IPS DF 4.7 (cell line): Measurements from ENCODE around the gene CHMP1A.
"Not testable (repeated sequence)": the region's sequence is repeated elsewhere in the genome, so short reads cannot be mapped to it uniquely, and the experiment has no call there.

Experiments used
- DNase-seq: peaks from one replicate; pipeline ENCODE4 v3.0.0-alpha.2; 2013; ENCODE audit warnings: low spot score; ENCODE audit errors: extremely low read depth

The CHMP1A gene

GRCh38 chr16:89691986-89692569, 34.6 kb upstream of the CHMP1A start:
- no peak for DNase-seq

DNA sequence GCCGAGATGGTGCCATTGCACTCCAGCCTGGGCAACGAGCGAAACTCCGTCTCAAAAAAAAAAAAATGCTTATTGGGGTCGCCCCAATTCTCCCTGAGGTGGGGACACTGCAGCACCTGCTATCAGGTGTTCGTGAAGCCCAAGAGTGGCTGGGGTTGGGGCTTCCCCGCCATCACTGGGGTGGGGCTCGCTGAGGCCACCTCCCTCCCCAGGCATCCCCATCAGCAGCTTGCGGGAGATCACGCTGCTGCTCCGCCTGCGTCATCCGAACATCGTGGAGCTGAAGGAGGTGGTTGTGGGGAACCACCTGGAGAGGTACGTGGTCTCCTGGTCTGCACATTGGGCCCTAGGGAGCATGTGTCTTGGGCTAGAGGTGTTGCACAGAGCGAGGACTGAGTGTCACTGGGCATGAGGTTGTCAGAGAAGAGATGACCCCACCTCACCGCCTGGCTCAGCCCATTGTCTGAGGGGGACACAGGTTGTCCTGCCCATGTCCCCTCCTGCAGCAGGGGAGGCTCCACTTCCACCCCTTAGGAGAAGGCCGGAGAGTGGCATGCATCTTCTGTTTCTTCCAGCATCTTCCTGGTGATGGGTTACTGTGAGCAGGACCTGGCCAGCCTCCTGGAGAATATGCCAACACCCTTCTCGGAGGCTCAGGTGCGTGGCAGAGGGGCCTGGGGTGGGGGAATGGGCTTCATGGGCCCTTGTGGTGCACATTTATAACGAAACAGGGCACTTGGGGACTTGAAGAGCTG, 33.9 kb upstream of the CHMP1A start:
- no peak for DNase-seq

DNA sequence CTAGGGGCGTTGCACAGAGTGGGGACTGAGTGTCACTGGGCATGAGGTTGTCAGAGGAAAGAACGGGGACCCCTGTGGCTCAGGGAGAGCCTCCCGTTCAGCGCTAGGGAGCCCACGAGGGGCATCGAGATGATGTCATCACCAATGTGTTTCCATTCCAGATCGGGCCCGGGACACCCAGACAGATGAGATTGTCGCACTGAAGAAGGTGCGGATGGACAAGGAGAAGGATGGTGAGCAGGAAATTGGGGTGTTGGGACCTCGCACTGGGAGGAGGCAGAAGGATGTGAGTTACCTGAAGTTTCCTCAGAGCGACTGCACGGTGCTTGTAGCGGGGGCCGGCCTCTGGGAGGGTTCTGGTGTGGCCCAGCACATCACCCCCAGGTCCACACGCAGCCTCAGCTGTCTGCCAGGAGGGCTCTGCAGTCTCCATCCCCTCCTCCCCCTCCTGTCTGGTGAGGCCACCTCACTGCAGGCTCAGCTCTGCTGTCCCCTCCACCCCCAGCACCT, 32.9 kb upstream of the CHMP1A start:
- DNase-seq, result no peak

GRCh38 chr16:89689621-89690020, 32.1 kb upstream of the CHMP1A start:
- not testable (repeated sequence) for DNase-seq

GRCh38 chr16:89689142-89689541, 31.6 kb upstream of the CHMP1A start:
- DNase-seq, result no peak

DNA sequence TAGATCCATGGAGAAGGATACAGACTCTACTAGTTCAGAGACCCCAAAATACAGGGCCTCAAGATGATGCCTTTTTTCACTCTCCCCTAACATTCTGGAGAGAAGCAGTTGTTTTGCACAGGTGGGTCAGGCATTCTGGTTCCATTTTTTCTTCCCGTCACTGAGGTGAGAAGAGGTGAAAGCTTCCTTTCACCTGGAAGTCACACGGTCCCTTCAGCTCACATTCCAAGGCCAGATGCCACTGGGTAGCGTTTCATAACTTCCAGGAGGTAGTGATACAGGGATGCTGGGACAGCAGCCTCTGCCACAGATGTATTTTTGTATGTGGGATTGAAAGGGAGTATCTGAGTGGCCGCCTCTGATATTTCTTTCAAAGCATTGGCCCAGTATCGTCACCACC, 30.9 kb upstream of the CHMP1A start:
- no peak for DNase-seq

- no peak for DNase-seq
Observed at GRCh38 chr16:89687092-89687940, 29.8 kb upstream of the CHMP1A start.

- no peak for DNase-seq
Observed at GRCh38 chr16:89686520-89687091, 29.1 kb upstream of the CHMP1A start, which contains the start of gene CDK10. Gene CDK10 (plus strand): TSS chr16:89686689. CDS start chr16:89686711, 22 bp downstream.

DNA sequence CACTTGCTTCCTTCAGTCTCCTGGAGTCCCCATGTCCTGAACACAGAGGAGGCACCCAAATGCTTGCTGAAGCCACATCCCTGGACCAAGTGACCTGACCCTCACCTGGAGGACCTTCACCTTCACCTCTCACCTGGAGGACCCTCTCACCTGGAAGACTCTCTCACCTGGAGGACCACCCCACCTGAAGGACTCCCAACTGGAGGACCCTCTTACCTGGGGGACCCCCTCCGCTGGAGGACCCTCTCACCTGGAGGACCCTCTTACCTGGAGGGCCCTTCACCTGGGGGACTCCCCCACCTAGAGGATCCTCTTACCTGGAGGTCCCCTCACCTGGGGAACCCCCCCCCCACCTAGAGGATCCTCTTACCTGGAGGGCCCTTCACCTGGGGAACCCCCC, 28.4 kb upstream of the CHMP1A start:
- no peak for DNase-seq

- no peak for DNase-seq
Observed at GRCh38 chr16:89678258-89678657, 20.8 kb upstream of the CHMP1A start.

DNA sequence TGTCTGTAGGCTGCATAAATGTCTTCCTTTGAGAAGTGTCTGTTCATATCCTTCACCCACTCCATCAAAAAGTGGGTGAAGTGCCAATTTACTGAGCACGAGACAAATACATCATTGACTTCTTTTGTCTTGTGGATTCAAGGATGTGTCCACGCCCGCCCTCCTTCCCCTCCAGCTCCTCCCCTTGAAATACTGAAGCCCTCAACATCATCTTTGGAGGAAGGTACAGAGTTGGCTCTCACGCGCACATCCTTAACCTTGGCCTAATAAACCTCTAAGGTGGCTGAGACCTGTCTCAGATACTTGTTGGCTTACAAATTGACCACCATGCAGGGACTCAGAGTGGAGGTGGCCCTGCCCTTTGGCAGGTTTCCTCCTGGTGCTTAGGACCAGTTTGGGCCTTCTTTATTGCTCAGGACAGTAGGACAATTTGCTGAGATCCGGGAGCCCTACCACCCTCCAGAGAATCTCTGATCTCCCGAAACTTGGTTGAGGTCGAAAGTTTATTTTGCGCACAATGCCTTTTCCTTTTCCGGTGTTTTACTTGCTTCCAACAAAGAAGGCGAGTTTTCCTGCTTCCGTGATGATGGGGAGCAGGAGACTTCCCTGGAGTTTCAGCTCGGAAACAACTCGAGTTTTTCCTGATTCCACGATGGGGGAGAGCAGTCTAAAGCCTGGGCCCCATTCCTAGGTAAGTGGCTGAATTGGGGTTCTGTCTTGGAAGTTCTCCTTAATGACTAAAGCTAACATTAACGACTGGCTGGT, 14.9 kb upstream of the CHMP1A start:
- DNase-seq, result no peak

DNA sequence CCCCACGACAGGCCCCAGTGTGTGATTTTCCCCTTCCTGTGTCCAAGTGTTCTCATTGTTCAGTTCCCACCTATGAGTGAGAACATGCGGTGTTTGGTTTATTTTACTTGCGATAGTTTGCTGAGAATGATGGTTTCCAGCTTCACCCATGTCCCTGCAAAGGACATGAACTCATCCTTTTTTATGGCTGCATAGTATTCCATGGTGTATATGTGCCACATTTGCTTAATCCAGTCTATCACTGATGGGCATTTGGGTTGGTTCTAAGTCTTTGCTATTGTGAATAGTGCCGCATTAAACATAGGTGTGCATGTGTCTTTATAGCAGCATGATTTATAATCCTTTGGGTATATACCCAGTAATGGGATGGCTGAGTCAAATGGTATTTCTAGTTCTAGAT, 14.1 kb upstream of the CHMP1A start:
- not testable (repeated sequence) for DNase-seq

DNA sequence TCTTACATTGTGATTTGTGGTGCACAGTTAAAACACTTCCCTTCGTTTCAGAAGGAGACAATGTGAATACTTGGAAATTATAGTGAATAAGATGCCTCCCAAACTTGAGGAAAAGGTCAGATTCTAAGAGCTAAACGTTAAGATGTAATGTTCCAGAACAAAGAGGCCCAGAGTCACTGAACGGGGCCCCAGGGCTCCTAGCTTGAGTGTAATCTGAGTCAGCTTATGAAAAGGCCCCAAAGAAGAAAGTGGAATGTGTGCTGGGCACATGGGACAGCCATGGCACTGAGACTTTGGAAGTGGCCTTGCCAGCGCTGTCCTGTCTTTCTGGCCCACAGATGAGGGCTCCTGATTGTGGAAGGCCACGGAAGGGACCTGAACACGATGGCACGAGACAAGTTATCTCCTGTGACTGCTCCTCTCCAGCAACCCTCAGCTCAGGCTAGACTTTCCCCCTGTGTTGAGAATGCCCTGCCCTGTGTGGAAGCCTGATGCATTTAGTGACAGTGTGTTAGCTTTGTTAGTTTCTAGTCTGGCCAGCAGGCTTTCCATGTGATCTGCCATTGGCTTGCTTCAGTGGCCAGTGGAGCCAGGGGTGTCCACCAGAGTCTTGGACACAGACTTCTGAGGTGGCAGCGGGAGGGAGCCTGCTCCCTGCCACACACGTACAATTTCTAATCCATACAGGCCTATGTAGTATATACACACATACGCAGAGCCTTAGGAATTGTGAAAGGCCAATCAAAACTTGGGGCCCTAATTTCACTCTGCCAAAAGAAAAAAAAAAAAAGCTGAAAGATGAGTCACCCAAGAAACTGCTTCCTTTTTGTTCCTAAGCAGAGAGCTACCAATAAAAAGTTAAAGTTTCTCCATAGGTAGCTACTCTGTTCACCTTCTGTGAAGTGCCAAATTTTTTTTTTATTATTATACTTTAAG, 13.3 kb upstream of the CHMP1A start:
- no peak for DNase-seq

DNA sequence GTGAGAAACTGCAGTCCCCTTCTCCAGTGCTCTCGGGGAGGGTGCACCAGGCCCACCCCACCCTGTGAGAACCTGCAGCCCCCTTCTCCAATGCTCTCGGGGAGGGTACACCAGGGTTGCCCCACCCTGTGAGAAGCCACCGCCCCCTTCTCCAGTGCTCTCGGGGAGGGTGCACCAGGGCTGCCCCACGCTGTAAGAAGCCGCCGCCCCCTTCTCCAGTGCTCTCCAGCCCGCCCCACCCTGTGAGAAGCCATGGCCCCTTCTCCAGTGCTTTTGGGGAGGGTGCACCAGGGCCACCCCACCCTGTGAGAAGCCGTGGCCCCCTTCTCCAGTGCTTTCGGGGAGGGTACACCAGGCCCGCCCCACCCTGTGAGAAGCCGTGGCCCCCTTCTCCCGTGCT, 12.2 kb upstream of the CHMP1A start:
- no peak for DNase-seq

DNA sequence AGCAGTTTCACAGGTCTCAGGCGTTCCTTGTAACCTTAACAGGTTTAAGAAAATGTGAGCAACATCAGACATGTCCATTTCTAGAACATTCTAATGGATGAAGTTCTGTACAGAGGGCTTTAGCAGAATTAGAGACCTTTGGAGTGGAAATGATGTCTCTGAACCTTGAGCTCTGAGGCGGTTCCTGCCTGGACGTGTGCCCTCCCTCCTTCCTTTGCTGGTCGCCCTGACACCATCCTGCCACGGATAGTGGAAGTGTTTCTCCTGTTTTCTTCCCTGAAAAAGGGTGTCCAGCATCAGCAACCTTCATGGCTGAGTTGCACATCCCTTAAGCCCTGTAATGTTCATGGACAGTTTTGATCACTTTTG, 11.3 kb upstream of the CHMP1A start:
- no peak for DNase-seq

DNA sequence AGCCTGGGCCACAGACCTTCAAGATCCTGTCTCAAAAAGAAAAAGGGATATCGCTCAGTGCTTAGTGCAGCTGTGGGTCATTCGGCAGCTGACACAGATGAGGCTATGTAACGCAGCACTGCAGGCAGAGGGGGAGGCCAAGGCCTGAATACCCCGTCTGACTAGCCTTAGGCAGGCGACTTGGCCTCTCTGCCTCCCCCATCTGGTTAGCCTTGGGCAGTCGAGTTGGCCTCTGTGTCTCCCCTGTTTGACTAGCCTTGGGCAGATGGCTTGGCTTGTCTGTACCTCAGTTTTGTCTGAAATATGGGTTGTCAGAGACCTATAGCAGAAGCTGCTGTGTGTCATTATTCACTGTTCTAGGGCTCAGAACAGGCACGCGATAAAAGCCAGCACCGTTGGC, 10.1 kb upstream of the CHMP1A start:
- no peak for DNase-seq

- not testable (repeated sequence) for DNase-seq
Observed at GRCh38 chr16:89667000-89667399, 9.5 kb upstream of the CHMP1A start.

GRCh38 chr16:89664238-89664637, 6.7 kb upstream of the CHMP1A start:
- not testable (repeated sequence) for DNase-seq

- DNase-seq, result no peak
Observed at GRCh38 chr16:89661215-89661614, 3.7 kb upstream of the CHMP1A start.

- DNase-seq, result no peak
Observed at GRCh38 chr16:89660146-89660545, 2.6 kb upstream of the CHMP1A start.
